Measurements from ENCODE around the gene RTN4R.
"Not testable (repeated sequence)": the region's sequence is repeated elsewhere in the genome, so short reads cannot be mapped to it uniquely, and the experiment has no call there.

Gene RTN4R

DNA sequence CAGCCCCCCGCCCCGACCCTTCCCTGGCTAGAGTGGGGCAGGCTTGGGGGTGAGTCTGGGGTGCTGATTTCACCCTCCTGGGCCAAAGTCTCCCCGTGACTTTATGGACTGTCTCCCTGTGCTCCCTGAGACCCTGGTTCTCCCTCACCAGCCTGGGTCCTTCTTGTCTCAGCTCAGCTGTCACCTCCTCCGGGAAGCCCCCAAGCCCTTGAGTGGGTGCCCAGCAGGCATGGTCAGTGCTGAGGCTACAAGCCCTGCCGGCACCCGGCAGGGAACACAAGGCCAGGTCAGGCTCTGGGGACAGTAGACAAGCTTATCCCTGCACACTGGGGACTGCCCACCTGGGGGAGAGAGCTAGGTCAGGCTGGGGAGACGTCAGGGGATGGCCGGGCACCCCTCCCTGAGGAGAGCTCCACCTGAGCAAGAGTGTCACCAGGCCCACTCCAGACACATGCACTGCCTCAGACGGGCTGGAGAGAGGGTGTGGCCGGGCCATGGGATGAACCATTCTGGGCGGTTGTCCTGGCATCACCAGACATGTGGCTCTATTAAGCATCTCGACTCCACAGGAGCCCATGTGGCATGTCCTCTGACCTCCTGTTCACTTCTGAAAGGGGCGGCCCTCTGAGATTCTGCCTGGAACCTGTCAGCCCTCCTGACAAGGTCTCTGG is 22.6 kb upstream of the RTN4R start:
- Histone ChIP-seq H3K9ac (no peak overlapping the region), H3K27ac (no peak overlapping the region)

GRCh38 chr22:20290045-20290392 is 21.9 kb upstream of the RTN4R start:
- Histone ChIP-seq H3K4me1 (peaks cover 0 to 68% (median 37%) of the 10 kb centered on the region in 10 experiments; a peak in 16 of 20 replicates), H3K4me2 (no peak overlapping the region), H3K9ac (no peak overlapping the region)

More for the DNA sequence above, 22.6 kb upstream of the RTN4R start:
- H3K27me3 ChIP-seq, result no peaks in the 10 kb centered on the region
- no peak overlapping the region; a peak in 1 of 22 replicates for H3K4me2 ChIP-seq
- peaks cover 0 to 61% (median 31%) of the 10 kb centered on the region in 10 experiments; a peak in 16 of 20 replicates for H3K4me1 ChIP-seq
- H3K9me3 ChIP-seq (replicated peaks in 1 of 11), result no peaks in the 10 kb centered on the region
- TF ChIP-seq Cebpa-rat (IDR thresholded peaks at IDR 0.05), result no peak
- H4K20me1 ChIP-seq, result no peaks in the 10 kb centered on the region; a peak in 1 of 22 replicates
- H3K36me3 ChIP-seq, result no peaks in the 10 kb centered on the region
- no peak overlapping the region for H3K4me3 ChIP-seq

DNA sequence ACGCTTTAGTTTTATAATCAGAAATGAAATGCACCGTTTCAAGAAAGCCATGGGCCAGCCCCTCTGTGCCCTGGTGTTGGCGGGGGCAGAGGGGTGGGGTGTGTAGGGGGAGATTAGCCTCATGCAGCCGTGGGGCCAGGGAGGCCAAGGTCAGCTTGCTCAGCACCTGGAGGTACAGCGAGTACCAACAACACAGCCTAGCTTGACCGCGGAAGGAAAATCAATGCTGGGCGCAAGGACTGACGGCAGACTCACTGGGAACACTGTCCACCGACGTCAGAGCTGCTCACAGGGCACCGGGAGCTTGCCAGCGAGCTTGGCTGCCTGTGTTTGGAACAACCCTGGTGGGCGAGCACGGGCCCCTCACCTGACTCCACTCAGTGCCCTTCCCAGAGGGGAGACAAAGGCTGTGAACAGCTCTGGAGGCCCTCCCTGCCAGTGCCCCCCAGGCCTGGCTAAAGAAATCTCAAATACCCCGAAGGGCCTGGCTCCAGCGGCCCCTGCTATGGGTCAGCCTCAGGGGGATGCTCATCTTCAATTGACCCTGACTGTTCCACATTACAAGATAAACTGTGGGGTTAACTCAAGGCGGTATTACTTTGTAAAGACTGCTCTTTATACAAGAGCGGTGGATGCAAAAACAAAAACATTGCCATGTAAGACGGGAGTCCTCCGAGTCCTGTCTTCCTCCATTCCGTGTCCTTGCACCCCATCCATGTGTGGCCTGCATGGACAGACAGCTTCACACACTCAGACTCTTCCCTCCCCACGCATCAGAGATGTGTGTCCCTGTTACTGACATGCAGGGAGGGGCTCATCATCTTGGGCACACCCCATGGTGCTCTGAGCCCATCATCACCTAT is 21.3 kb upstream of the RTN4R start:
- H3K9me3 ChIP-seq (replicated peaks in 1 of 11); H3K27ac ChIP-seq; H4K20me1 ChIP-seq; H3K4me3 ChIP-seq; H3K4me2 ChIP-seq; H3K9ac ChIP-seq; H3K27me3 ChIP-seq; H3K36me3 ChIP-seq: not testable (repeated sequence)
- peaks cover 0 to 74% (median 43%) of the 10 kb centered on the region in 10 experiments; a peak in 16 of 20 replicates for H3K4me1 ChIP-seq

More at GRCh38 chr22:20290045-20290392, 21.9 kb upstream of the RTN4R start:
- Histone ChIP-seq H3K4me3 (no peak overlapping the region), H3K27ac (no peak overlapping the region), H3K9me3 (replicated peaks in 1 of 11) (no peaks in the 10 kb centered on the region), H3K27me3 (no peaks in the 10 kb centered on the region), H4K20me1 (no peaks in the 10 kb centered on the region; a peak in 1 of 22 replicates), H3K36me3 (no peaks in the 10 kb centered on the region)
- TF ChIP-seq Cebpa-rat (IDR thresholded peaks at IDR 0.05), result no peak

GRCh38 chr22:20286784-20287423 is 18.8 kb upstream of the RTN4R start:
- H3K27ac ChIP-seq, result peak overlapping the region in 2 of 11 experiments; percentile 22 to 30; a peak in 1 of 22 replicates
- not testable (repeated sequence) for H3K9ac ChIP-seq; H4K20me1 ChIP-seq; H3K36me3 ChIP-seq; H3K4me3 ChIP-seq; H3K27me3 ChIP-seq; H3K9me3 ChIP-seq (replicated peaks in 1 of 11)
- peak overlapping the region in 10 of 11 experiments; percentile 5 to 88 (median 58); a peak in 18 of 22 replicates for H3K4me2 ChIP-seq
- H3K4me1 ChIP-seq, result peaks cover 0 to 85% (median 54%) of the 10 kb centered on the region in 10 experiments; a peak in 17 of 20 replicates

- H4K20me1 ChIP-seq; H3K9ac ChIP-seq; H3K9me3 ChIP-seq (replicated peaks in 1 of 11); H3K4me3 ChIP-seq; H3K36me3 ChIP-seq; H3K27me3 ChIP-seq: not testable (repeated sequence)
- Histone ChIP-seq H3K4me1 (peaks cover 0 to 85% (median 52%) of the 10 kb centered on the region in 10 experiments; a peak in 17 of 20 replicates), H3K27ac (0 out of 22 replicates have a peak overlapping the region, but pooled peaks of 1 of the 11 experiments have one; percentile 22), H3K4me2 (peak overlapping the region in 8 of 11 experiments; percentile 53 to 88 (median 58); a peak in 14 of 22 replicates)
Measured at GRCh38 chr22:20286312-20286660, 18.2 kb upstream of the RTN4R start.

DNA sequence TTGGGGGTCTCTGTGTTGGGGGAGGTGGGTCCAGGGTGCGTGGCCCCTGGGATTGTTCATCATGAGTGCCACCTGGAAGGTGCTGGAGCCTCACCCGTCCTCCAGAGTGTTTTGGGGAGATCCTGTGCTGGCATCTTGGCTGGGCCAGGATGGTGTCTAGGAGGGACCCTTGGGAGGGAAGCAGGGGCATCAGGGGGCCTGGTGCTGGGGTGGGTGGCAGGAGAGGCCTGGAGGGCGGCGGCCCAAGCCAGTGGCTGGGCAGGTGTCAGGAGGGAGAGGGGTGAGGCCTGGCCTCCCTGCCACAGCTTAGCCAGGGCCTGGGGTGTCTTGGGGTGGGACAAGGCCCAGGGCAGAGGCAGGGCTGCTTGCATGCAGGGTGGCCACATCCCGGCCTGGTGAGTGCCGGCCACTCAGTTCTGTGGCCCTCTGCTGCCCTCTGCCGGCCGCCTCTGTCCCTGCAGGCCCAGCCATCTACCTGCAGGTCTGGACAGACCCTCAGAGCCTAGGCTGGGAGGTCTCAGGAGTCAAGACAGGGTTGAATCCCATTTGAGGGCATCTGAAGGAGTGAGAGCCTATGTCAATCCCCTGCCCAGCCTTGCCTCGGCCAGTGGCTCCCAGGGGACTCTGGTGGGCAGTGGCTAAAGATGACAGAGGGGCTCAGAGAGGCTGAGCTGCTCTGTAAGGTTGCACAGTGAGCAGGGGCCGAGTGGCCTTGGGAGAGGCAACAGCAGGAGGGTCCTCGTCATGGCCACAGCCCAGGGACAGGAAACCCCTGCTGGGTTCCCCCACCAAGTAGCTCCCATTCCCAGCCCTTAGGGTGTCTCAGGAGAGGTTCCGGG is 17.6 kb upstream of the RTN4R start:
- H3K36me3 ChIP-seq; H3K9me3 ChIP-seq (replicated peaks in 1 of 11); H3K4me3 ChIP-seq; H3K27me3 ChIP-seq; H4K20me1 ChIP-seq; H3K27ac ChIP-seq: not testable (repeated sequence)
- Histone ChIP-seq H3K4me2 (peak overlapping the region in 8 of 11 experiments; percentile 55 to 88 (median 74); a peak in 15 of 22 replicates), H3K9ac (0 out of 22 replicates have a peak overlapping the region, but pooled peaks of 1 of the 11 experiments have one; percentile 51), H3K4me1 (peaks cover 0 to 83% (median 52%) of the 10 kb centered on the region in 10 experiments; a peak in 17 of 20 replicates)

GRCh38 chr22:20284471-20285086 is 16.5 kb upstream of the RTN4R start:
- Histone ChIP-seq H4K20me1 (no peaks in the 10 kb centered on the region), H3K4me2 (peak overlapping the region in 9 of 11 experiments; percentile 24 to 88 (median 73); a peak in 17 of 22 replicates), H3K4me1 (peaks cover 0 to 78% (median 52%) of the 10 kb centered on the region in 10 experiments; a peak in 17 of 20 replicates), H3K9ac (peak overlapping the region in 4 of 11 experiments; percentile 20 to 62 (median 45); a peak in 5 of 22 replicates), H3K27ac (no peak overlapping the region), H3K27me3 (no peaks in the 10 kb centered on the region), H3K4me3 (no peak overlapping the region), H3K9me3 (replicated peaks in 1 of 11) (no peaks in the 10 kb centered on the region), H3K36me3 (no peaks in the 10 kb centered on the region)
- no peak for TF ChIP-seq Cebpa-rat (IDR thresholded peaks at IDR 0.05)

DNA sequence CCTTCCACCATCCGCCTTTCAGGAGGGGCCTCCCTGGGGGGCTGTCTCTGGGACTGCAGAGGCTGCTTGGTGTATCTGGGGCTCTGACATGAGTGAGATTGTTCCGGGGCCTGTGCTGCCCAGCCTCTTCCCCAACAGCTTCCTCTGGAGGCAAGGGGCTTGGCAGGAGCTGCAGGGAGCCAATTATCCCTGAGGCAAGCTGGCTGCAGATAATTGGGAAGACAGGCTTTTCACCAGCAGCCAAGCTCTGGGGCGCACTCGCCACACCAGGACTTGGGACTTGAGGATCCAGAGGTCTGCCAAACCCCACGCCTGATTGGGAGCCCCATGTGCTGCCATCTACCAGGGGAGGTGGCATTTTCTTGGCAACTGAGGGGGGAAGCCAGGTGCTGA is 15.6 kb upstream of the RTN4R start:
- H3K9me3 ChIP-seq (replicated peaks in 1 of 11), result no peaks in the 10 kb centered on the region
- peaks cover 0 to 84% (median 58%) of the 10 kb centered on the region in 10 experiments; a peak in 17 of 20 replicates for H3K4me1 ChIP-seq
- no peaks in the 10 kb centered on the region for H3K36me3 ChIP-seq
- H3K9ac ChIP-seq, result peak overlapping the region in 4 of 11 experiments; percentile 11 to 62 (median 48); a peak in 5 of 22 replicates
- no peak overlapping the region for H3K4me3 ChIP-seq
- no peaks in the 10 kb centered on the region for H4K20me1 ChIP-seq
- no peak overlapping the region for H3K27ac ChIP-seq
- peak overlapping the region in 9 of 11 experiments; percentile 24 to 88 (median 73); a peak in 17 of 22 replicates for H3K4me2 ChIP-seq
- H3K27me3 ChIP-seq, result no peaks in the 10 kb centered on the region
- no peak for TF ChIP-seq Cebpa-rat (IDR thresholded peaks at IDR 0.05)

All from BLaER1 treated with 17β-estradiol and CSF1 and Interleukin-3, amounts not matched to agents 10 nM and 100 nM (cell line).